IMR-90 (cell line): ENCODE results near the gene MINK1. TPM values are rescaled to one million over a fixed set of nuclear protein-coding genes. Genes with fewer than 3 reads are reported as not detected.

Experiments
- ATAC-seq: fragments of 200-7000 bp; cut with Tn5 transposase; 2 replicates; pipeline ENCODE4 v1.9.1; 2020; ENCODE audit warnings: low read depth, mild to moderate bottlenecking, moderate library complexity
- BruUV-seq: library from RNA; stranded (reverse); fragments of 400-500 nt; replicated peaks from 2 replicates; lab custom pipeline; 2021; lab: Mats Ljungman, UMichigan
- CTCF ChIA-PET: fragments of 300-600 bp; formaldehyde crosslinking; extraction: SDS; loops from one replicate; lab custom pipeline; 2021; ENCODE audit warnings: antibody characterized with exemption; lab: Yijun Ruan, JAX
- POLR2A ChIA-PET: fragments of 300-600 bp; sonication (Branson Sonifier 250); formaldehyde crosslinking; loops from one replicate; lab custom pipeline; 2022; ENCODE audit warnings: antibody characterized with exemption; ENCODE audit not compliant: unreplicated experiment; lab: Charles Lee
- DNase-seq: peaks from one replicate; pipeline ENCODE4 v3.0.0; 2013
- H2AFZ ChIP-seq: replicated peaks from 2 replicates; pipeline ENCODE3; 2013; ENCODE audit warnings: low read length, mild to moderate bottlenecking; ENCODE audit not compliant: poor library complexity
- H2AK5ac ChIP-seq: 2 replicates; pipeline ENCODE4 v1.6.1; 2013; ENCODE audit warnings: low read depth, low read length, inconsistent platforms
- H2AK9ac ChIP-seq: replicated peaks from 2 replicates; pipeline ENCODE3; 2013; ENCODE audit warnings: mild to moderate bottlenecking, low read depth, low read length, moderate library complexity; ENCODE audit not compliant: poor library complexity
- H2BK120ac ChIP-seq: 2 replicates; pipeline ENCODE4 v1.6.1; 2013; ENCODE audit warnings: low read depth, low read length, inconsistent platforms
- H2BK15ac ChIP-seq: 3 replicates; pipeline ENCODE4 v1.6.1; 2013; ENCODE audit warnings: low read depth, low read length, inconsistent platforms
- H2BK20ac ChIP-seq: 2 replicates; pipeline ENCODE4 v1.6.1; 2013; ENCODE audit warnings: low read depth, mild to moderate bottlenecking, inconsistent platforms, low read length, moderate library complexity
- H2BK5ac ChIP-seq: 2 replicates; pipeline ENCODE4 v1.6.1; 2013; ENCODE audit warnings: mild to moderate bottlenecking, low read depth, low read length, inconsistent platforms; ENCODE audit not compliant: poor library complexity, severe bottlenecking
- H3K14ac ChIP-seq: replicated peaks from 2 replicates; pipeline ENCODE4 v1.6.1; 2013; ENCODE audit warnings: low read depth, low read length, inconsistent platforms
- H3K18ac ChIP-seq: 2 replicates; pipeline ENCODE4 v1.6.1; 2013; ENCODE audit warnings: low read depth, low read length, control low read depth
- H3K23ac ChIP-seq: 2 replicates; pipeline ENCODE4 v1.6.1; 2013; ENCODE audit warnings: low read depth, low read length, inconsistent platforms
- H3K27ac ChIP-seq: 2 replicates; pipeline ENCODE4 v1.5.1; 2013; ENCODE audit warnings: mild to moderate bottlenecking, control low read depth, low read length; ENCODE audit not compliant: insufficient read depth
- H3K27me3 ChIP-seq: 2 replicates; pipeline ENCODE4 v1.6.1; 2013; ENCODE audit warnings: low read length; ENCODE audit not compliant: control insufficient read depth, insufficient read depth
- H3K36me3 ChIP-seq: 2 replicates; pipeline ENCODE4 v1.6.1; 2013; ENCODE audit warnings: low read length, mixed read lengths; ENCODE audit not compliant: control insufficient read depth, insufficient read depth
- H3K4ac ChIP-seq: 2 replicates; pipeline ENCODE4 v1.6.1; 2013; ENCODE audit warnings: low read depth, low read length, inconsistent platforms
- H3K4me1 ChIP-seq: 2 replicates; pipeline ENCODE4 v1.6.1; 2013; ENCODE audit warnings: low read length, mixed read lengths; ENCODE audit not compliant: control insufficient read depth, insufficient read depth
- H3K4me2 ChIP-seq: 2 replicates; pipeline ENCODE4 v1.6.1; 2013; ENCODE audit warnings: low read depth, mild to moderate bottlenecking, control low read depth, low read length, moderate library complexity
- H3K4me3 ChIP-seq: 2 replicates; pipeline ENCODE4 v1.5.1; 2013; ENCODE audit warnings: low read depth, mild to moderate bottlenecking, control low read depth, low read length, moderate library complexity; ENCODE audit not compliant: insufficient read depth
- H3K56ac ChIP-seq: 2 replicates; pipeline ENCODE4 v1.6.1; 2013; ENCODE audit warnings: low read length, inconsistent platforms; ENCODE audit not compliant: insufficient read depth; ENCODE audit errors: extremely low read depth
- H3K79me1 ChIP-seq, 2 experiments: 2 replicates each; pipeline ENCODE4 v1.6.1; 2013; ENCODE audit warnings: low read length in 2 of 2, inconsistent platforms in 1 of 2, low read depth in 1 of 2
- H3K9ac ChIP-seq: 2 replicates; pipeline ENCODE4 v1.6.1; 2013; ENCODE audit warnings: low read depth, low read length, control low read depth
- H3K9me1 ChIP-seq: 2 replicates; pipeline ENCODE4 v1.6.1; 2013; ENCODE audit warnings: low read length, inconsistent platforms; ENCODE audit not compliant: insufficient read depth
- H3K9me3 ChIP-seq: 2 replicates; pipeline ENCODE4 v1.6.1; 2013; ENCODE audit warnings: low read length; ENCODE audit not compliant: control insufficient read depth, insufficient read depth
- H4K20me1 ChIP-seq: 2 replicates; pipeline ENCODE4 v1.6.1; 2013; ENCODE audit warnings: low read length, inconsistent platforms; ENCODE audit not compliant: insufficient read depth
- H4K5ac ChIP-seq: 2 replicates; pipeline ENCODE4 v1.6.1; 2013; ENCODE audit warnings: mild to moderate bottlenecking, low read depth, low read length, control low read depth
- H4K8ac ChIP-seq, 2 experiments: 2 replicates each; pipeline ENCODE4 v1.6.1; 2013; ENCODE audit warnings: low read depth in 2 of 2, low read length in 2 of 2, control low read depth in 1 of 2, inconsistent platforms in 1 of 2
- H4K91ac ChIP-seq: 2 replicates; pipeline ENCODE4 v1.6.1; 2013; ENCODE audit warnings: low read depth, low read length, inconsistent platforms; ENCODE audit not compliant: insufficient read depth
- CHD1 ChIP-seq: IDR thresholded peaks from 2 replicates; pipeline ENCODE4 v1.6.1; 2012; ENCODE audit warnings: low read depth, low read length, improper control_type of control experiment
- CTCF ChIP-seq: conservative IDR thresholded peaks from 2 replicates; pipeline ENCODE4 v1.5.1; 2012; ENCODE audit warnings: mild to moderate bottlenecking, low read depth, low read length, improper control_type of control experiment
- ELK1 ChIP-seq: fragments of 150-350 bp; IDR thresholded peaks from 2 replicates; pipeline ENCODE4 v1.6.1; 2016; ENCODE audit warnings: low read depth, mild to moderate bottlenecking, low read length, moderate library complexity, borderline replicate concordance
- FOS ChIP-seq: fragments of 150-350 bp; IDR thresholded peaks from 2 replicates; pipeline ENCODE4 v1.6.1; 2016; ENCODE audit warnings: low read depth, low read length
- MAFK ChIP-seq: IDR thresholded peaks from 2 replicates; pipeline ENCODE4 v1.6.1; 2012; ENCODE audit warnings: low read depth, low read length, improper control_type of control experiment
- MXI1 ChIP-seq: IDR thresholded peaks from 2 replicates; pipeline ENCODE4 v1.6.1; 2012; ENCODE audit warnings: low read depth, mild to moderate bottlenecking, low read length, moderate library complexity, borderline replicate concordance
- NFE2L2 ChIP-seq: fragments of 150-350 bp; IDR thresholded peaks from 2 replicates; pipeline ENCODE4 v1.6.1; 2016; ENCODE audit warnings: low read depth, mild to moderate bottlenecking, low read length
- POLR2A ChIP-seq: IDR thresholded peaks from 2 replicates; pipeline ENCODE4 v1.6.1; 2012; ENCODE audit warnings: mild to moderate bottlenecking, low read depth, low read length
- RCOR1 ChIP-seq: IDR thresholded peaks from 2 replicates; pipeline ENCODE4 v1.6.1; 2012; ENCODE audit warnings: mild to moderate bottlenecking, low read length, improper control_type of control experiment; ENCODE audit not compliant: insufficient replicate concordance
- SMC3 ChIP-seq: fragments of 150-350 bp; IDR thresholded peaks from 2 replicates; pipeline ENCODE4 v1.6.1; 2016; ENCODE audit warnings: low read depth, mild to moderate bottlenecking, antibody characterized with exemption, low read length, moderate library complexity
- USF2 ChIP-seq: fragments of 150-350 bp; IDR thresholded peaks from 2 replicates; pipeline ENCODE4 v1.6.1; 2017; ENCODE audit warnings: mild to moderate bottlenecking, antibody characterized with exemption, low read length, low read depth
- dilution Hi-C: fragments of 300-500 bp; cut with HindIII; formaldehyde crosslinking; loops from one replicate; pipeline ENCODE4 v1.14.3; 2018; ENCODE audit warnings: low sequenced_read_pairs; ENCODE audit not compliant: unreplicated experiment
- in situ Hi-C: fragments of 300-500 bp; cut with MboI; formaldehyde crosslinking; loops from 3 replicates; pipeline ENCODE4 v1.14.3; 2019; ENCODE audit warnings: low sequenced_read_pairs, inconsistent platforms, mixed read lengths
- intact Hi-C: fragments of 100-400 bp; cut with micrococcal nuclease; formaldehyde crosslinking; loops from 2 replicates; pipeline ENCODE4 v1.10.0; 2022
- polyA plus RNA-seq, 3 experiments: library from polyadenylated mRNA; depleted of rRNA; stranded (reverse); fragments of >200 nt; gene quantifications; 2 replicates each; pipeline ENCODE4 v1.2.3, GENCODE V29; 2012; ENCODE audit warnings: low replicate concordance in 1 of 3
- total RNA-seq: library from RNA; depleted of rRNA; stranded (reverse); fragments of >200 nt; gene quantifications from 2 replicates; pipeline ENCODE4 v1.2.3, GENCODE V29; 2012

Gene MINK1
- total and polyA plus RNA-seq, 2 of the 4 experiments (the other 2 are of a cell fraction): 12.2 to 40.9 TPM

GRCh38 chr17:4934173-4934979 is 101.2 kb downstream of the MINK1 start (continued):
- no peak for TF ChIP-seq ELK1
- TF ChIP-seq CHD1: no peak

GRCh38 chr17:4935650-4936049 is 102.5 kb downstream of the MINK1 start:
- BruUV-seq: no TSS peak
- TF ChIP-seq RCOR1: no peak
- no peak for TF ChIP-seq NFE2L2
- no peak for TF ChIP-seq CHD1
- no peak for TF ChIP-seq SMC3
- TF ChIP-seq ELK1: no peak
- no peak for TF ChIP-seq CTCF
- TF ChIP-seq FOS: no peak
- TF ChIP-seq POLR2A: no peak
- no peak for TF ChIP-seq MAFK
- TF ChIP-seq USF2: no peak
- TF ChIP-seq MXI1: no peak

More at GRCh38 chr17:4935650-4936049, 102.5 kb downstream of the MINK1 start:
- no peaks in the 10 kb centered on the region for H3K27me3 ChIP-seq
- no peak overlapping the region for H3K23ac ChIP-seq
- H3K4me3 ChIP-seq: no peak overlapping the region
- no peak overlapping the region for H3K4me2 ChIP-seq
- DNase-seq: no peak
- ATAC-seq: no peak
- no peak overlapping the region for H3K4ac ChIP-seq
- no peak overlapping the region for H4K8ac ChIP-seq
- no peak overlapping the region for H2AFZ ChIP-seq
- peaks cover 17% of the 10 kb centered on the region for H3K9me1 ChIP-seq
- ChIA-PET POLR2A (no interaction called here), CTCF (interaction anchor here (1.5 kb wide), 1 partner anchor 26 kb away, joined by 3 read pairs; no protein-coding TSS in a partner anchor)
- in situ Hi-C loops (no loop called here), dilution Hi-C loops (no loop called here), intact Hi-C loops (no loop called here)
- no peak overlapping the region for H3K56ac ChIP-seq
- no peak overlapping the region for H2BK20ac ChIP-seq
- H4K5ac ChIP-seq: no peak overlapping the region
- no peak overlapping the region for H2BK120ac ChIP-seq
- H3K79me1 ChIP-seq: peaks cover 10 to 21% of the 10 kb centered on the region in 2 experiments; a peak in 3 of 4 replicates
- peaks cover 19% of the 10 kb centered on the region for H3K36me3 ChIP-seq
- H2AK9ac ChIP-seq: no peak overlapping the region
- no peak overlapping the region for H2AK5ac ChIP-seq
- no peak overlapping the region for H2BK15ac ChIP-seq
- 0 out of 2 replicates have a peak, but pooled peaks cover 7% of the 10 kb centered on the region for H4K20me1 ChIP-seq
- no peak overlapping the region for H4K91ac ChIP-seq
- H3K27ac ChIP-seq: no peak overlapping the region
- no peak overlapping the region for H3K9ac ChIP-seq
- no peak overlapping the region for H3K18ac ChIP-seq
- H2BK5ac ChIP-seq: no peak overlapping the region
- no peaks in the 10 kb centered on the region for H3K9me3 ChIP-seq
- no peak overlapping the region for H3K14ac ChIP-seq
- H3K4me1 ChIP-seq: peaks cover 11% of the 10 kb centered on the region
